Astrocyte (in vitro differentiated cells and primary cell): ENCODE results near the gene ETNPPL. TPM values are rescaled to one million over a fixed set of nuclear protein-coding genes. Genes with fewer than 3 reads are reported as not detected.

ENCODE experiments used
- DNase-seq: peaks from one replicate; pipeline ENCODE4 v3.0.0-alpha.2; 2010; ENCODE audit warnings: low read depth
- FAIRE-seq: peaks from 2 replicates; lab custom pipeline; 2011; peaks lifted over from hg19 to GRCh38; lab: Jason Lieb, UNC
- H2AFZ ChIP-seq: 2 replicates; pipeline ENCODE4 v1.6.0; 2012; ENCODE audit warnings: low read depth, low read length, inconsistent platforms
- H3K27ac ChIP-seq: 2 replicates; pipeline ENCODE4 v1.5.1; 2011; ENCODE audit warnings: low read depth, low read length, inconsistent platforms
- H3K27me3 ChIP-seq: 2 replicates; pipeline ENCODE4 v1.6.0; 2011; ENCODE audit warnings: low read length, inconsistent platforms; ENCODE audit not compliant: insufficient read depth
- H3K36me3 ChIP-seq: 2 replicates; pipeline ENCODE4 v1.5.1; 2011; ENCODE audit warnings: low read length, inconsistent platforms; ENCODE audit not compliant: insufficient read depth
- H3K4me1 ChIP-seq: 2 replicates; pipeline ENCODE4 v1.5.1; 2011; ENCODE audit warnings: low read length, inconsistent platforms; ENCODE audit not compliant: insufficient read depth
- H3K4me2 ChIP-seq: 2 replicates; pipeline ENCODE4 v1.6.0; 2012; ENCODE audit warnings: low read length, inconsistent platforms
- H3K4me3 ChIP-seq: 2 replicates; pipeline ENCODE4 v1.5.1; 2011; ENCODE audit warnings: low read depth, mild to moderate bottlenecking, low read length, inconsistent platforms; ENCODE audit not compliant: insufficient read depth
- H3K79me2 ChIP-seq: 2 replicates; pipeline ENCODE4 v1.6.0; 2012; ENCODE audit warnings: mild to moderate bottlenecking, low read length, inconsistent platforms; ENCODE audit not compliant: insufficient read depth
- H3K9ac ChIP-seq: 2 replicates; pipeline ENCODE4 v1.6.0; 2012; ENCODE audit warnings: mild to moderate bottlenecking, low read length, inconsistent platforms
- H3K9me3 ChIP-seq: 2 replicates; pipeline ENCODE4 v1.5.1; 2012; ENCODE audit warnings: low read depth, mild to moderate bottlenecking, low read length, inconsistent platforms; ENCODE audit not compliant: insufficient read depth
- H4K20me1 ChIP-seq: 2 replicates; pipeline ENCODE4 v1.6.0; 2012; ENCODE audit warnings: low read length, inconsistent platforms; ENCODE audit not compliant: insufficient read depth
- H3K27ac Mint-ChIP-seq: one replicate; pipeline ENCODE4 v1.8.0; 2021; ENCODE audit warnings: mild to moderate bottlenecking, mixed read lengths; ENCODE audit not compliant: unreplicated experiment
- H3K27me3 Mint-ChIP-seq: one replicate; pipeline ENCODE4 v1.8.0; 2021; ENCODE audit warnings: low read depth, mixed read lengths; ENCODE audit not compliant: unreplicated experiment
- H3K36me3 Mint-ChIP-seq: one replicate; pipeline ENCODE4 v1.8.0; 2021; ENCODE audit warnings: low read depth, mixed read lengths; ENCODE audit not compliant: unreplicated experiment
- H3K4me1 Mint-ChIP-seq: one replicate; pipeline ENCODE4 v1.8.0; 2021; ENCODE audit warnings: low read depth, mixed read lengths; ENCODE audit not compliant: unreplicated experiment
- H3K4me3 Mint-ChIP-seq: one replicate; pipeline ENCODE4 v1.8.0; 2021; ENCODE audit warnings: mild to moderate bottlenecking, moderate library complexity, mixed read lengths; ENCODE audit not compliant: unreplicated experiment
- H3K9me3 Mint-ChIP-seq: one replicate; pipeline ENCODE4 v1.8.0; 2021; ENCODE audit warnings: mild to moderate bottlenecking, mixed read lengths; ENCODE audit not compliant: unreplicated experiment
- EZH2 ChIP-seq: IDR thresholded peaks from 2 replicates; pipeline ENCODE4 v1.6.1; 2012; ENCODE audit warnings: mild to moderate bottlenecking, low read length, inconsistent platforms; ENCODE audit not compliant: insufficient read depth
- total RNA-seq: library from RNA; stranded (reverse); gene quantifications from 2 replicates; pipeline ENCODE4 v1.2.1, GENCODE V29; 2021
- TF ChIP-seq, protein P1 (sequence below): IDR thresholded peaks from 2 replicates; pipeline ENCODE4 v1.5.1; 2011; ENCODE audit warnings: low read depth, mild to moderate bottlenecking, inconsistent platforms, low read length, moderate library complexity; ENCODE audit not compliant: insufficient read depth

ETNPPL gene
- total RNA-seq, 1 donor from 2014 or later, result not detected

DNA sequence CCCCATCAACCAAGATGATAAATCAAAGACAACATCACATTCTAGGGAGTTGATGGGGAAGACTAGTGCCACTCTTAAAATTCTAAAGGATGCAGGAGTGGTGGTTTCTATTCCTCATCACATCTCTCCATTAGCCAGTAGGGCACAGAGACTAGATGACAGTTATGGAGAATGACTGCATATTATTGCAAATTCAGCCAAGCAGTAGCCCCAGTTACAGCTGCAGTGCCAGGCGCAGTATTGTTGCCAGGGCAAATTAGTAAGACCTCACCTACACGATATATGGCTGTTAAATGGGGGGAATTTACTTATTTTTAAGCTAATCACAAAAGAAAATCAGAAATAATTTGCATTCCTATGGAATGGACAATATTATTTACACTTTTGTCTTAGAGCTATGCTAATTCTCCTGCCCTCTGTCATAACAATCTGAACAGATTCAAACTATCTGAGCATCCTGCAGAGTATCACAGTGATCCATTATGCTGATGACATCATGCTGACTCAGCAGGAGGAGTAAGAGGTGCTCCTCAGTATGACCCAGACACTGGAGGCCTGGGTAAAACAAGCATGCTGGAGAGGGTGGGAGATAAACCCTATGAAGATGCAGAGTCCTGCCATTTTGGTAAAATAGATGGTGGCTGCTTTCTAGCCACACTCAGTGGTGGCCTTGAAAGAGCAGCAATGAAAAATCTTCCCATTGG is 24.7 kb downstream of the ETNPPL start:
- FAIRE-seq, result no peak
- Histone ChIP-seq H3K9me3 (no peaks in the 10 kb centered on the region), H3K4me3 (no peak overlapping the region), H3K36me3 (no peaks in the 10 kb centered on the region), H2AFZ (no peak overlapping the region), H3K4me2 (no peak overlapping the region), H3K4me1 (no peaks in the 10 kb centered on the region), H3K79me2 (no peaks in the 10 kb centered on the region), H3K9ac (no peak overlapping the region), H3K27ac (no peak overlapping the region), H4K20me1 (no peaks in the 10 kb centered on the region), H3K27me3 (peaks cover 2% of the 10 kb centered on the region)
- peak; percentile 27 for DNase-seq
- H3K4me3 Mint-ChIP-seq, result no peak overlapping the region
- H3K4me1 Mint-ChIP-seq, result no peaks in the 10 kb centered on the region
- no peaks in the 10 kb centered on the region for H3K36me3 Mint-ChIP-seq
- H3K27me3 Mint-ChIP-seq, result peaks cover 12% of the 10 kb centered on the region
- no peak for TF ChIP-seq EZH2
- TF ChIP-seq, protein P1, sequence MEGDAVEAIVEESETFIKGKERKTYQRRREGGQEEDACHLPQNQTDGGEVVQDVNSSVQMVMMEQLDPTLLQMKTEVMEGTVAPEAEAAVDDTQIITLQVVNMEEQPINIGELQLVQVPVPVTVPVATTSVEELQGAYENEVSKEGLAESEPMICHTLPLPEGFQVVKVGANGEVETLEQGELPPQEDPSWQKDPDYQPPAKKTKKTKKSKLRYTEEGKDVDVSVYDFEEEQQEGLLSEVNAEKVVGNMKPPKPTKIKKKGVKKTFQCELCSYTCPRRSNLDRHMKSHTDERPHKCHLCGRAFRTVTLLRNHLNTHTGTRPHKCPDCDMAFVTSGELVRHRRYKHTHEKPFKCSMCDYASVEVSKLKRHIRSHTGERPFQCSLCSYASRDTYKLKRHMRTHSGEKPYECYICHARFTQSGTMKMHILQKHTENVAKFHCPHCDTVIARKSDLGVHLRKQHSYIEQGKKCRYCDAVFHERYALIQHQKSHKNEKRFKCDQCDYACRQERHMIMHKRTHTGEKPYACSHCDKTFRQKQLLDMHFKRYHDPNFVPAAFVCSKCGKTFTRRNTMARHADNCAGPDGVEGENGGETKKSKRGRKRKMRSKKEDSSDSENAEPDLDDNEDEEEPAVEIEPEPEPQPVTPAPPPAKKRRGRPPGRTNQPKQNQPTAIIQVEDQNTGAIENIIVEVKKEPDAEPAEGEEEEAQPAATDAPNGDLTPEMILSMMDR, result no peak
- H3K9me3 Mint-ChIP-seq, result no peaks in the 10 kb centered on the region
- no peak overlapping the region for H3K27ac Mint-ChIP-seq

DNA sequence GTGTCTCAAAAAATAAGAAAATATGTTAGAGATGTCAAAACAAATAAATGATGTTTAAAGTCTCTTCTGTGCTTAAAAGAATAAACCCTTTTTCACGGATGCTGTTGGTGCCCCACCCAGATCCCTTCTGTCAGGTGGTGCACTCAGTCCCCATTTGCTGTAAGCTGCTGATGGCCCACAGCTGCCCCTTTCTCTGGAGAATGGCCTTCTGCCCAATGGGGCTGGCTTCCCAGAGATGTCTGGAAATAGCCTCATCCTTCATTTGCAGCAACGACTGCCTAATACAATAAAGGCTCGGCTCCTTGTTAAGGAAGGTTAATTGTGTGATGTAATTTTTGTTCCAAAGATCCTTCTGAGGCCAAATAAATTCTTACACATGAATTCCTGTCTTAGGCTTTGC is 31.8 kb downstream of the ETNPPL start:
- H3K27me3 Mint-ChIP-seq, result no peaks in the 10 kb centered on the region
- no peaks in the 10 kb centered on the region for H3K27me3 ChIP-seq

More for the DNA sequence above, 31.8 kb downstream of the ETNPPL start:
- H3K4me3 Mint-ChIP-seq, result no peak overlapping the region
- Histone ChIP-seq H3K79me2 (no peaks in the 10 kb centered on the region), H3K27ac (no peak overlapping the region), H3K9ac (no peak overlapping the region), H3K4me1 (no peaks in the 10 kb centered on the region), H3K4me3 (no peak overlapping the region), H2AFZ (no peak overlapping the region), H3K4me2 (no peak overlapping the region), H3K9me3 (no peaks in the 10 kb centered on the region), H4K20me1 (no peaks in the 10 kb centered on the region), H3K36me3 (no peaks in the 10 kb centered on the region)
- no peak for DNase-seq
- FAIRE-seq, result no peak
- TF ChIP-seq, protein P1, result no peak
- no peak for TF ChIP-seq EZH2
- no peaks in the 10 kb centered on the region for H3K36me3 Mint-ChIP-seq
- peaks cover 2% of the 10 kb centered on the region for H3K4me1 Mint-ChIP-seq
- H3K9me3 Mint-ChIP-seq, result peaks cover 2% of the 10 kb centered on the region
- H3K27ac Mint-ChIP-seq, result no peak overlapping the region
